Measurements from ENCODE around the gene SMIM28. TPM values are rescaled to one million over a fixed set of nuclear protein-coding genes. Genes with fewer than 3 reads are reported as not detected.

SMIM28 gene
- total and polyA plus RNA-seq, 2 donors (not counting 1 experiment from before 2014, with no cell fraction given), result not detected

DNA sequence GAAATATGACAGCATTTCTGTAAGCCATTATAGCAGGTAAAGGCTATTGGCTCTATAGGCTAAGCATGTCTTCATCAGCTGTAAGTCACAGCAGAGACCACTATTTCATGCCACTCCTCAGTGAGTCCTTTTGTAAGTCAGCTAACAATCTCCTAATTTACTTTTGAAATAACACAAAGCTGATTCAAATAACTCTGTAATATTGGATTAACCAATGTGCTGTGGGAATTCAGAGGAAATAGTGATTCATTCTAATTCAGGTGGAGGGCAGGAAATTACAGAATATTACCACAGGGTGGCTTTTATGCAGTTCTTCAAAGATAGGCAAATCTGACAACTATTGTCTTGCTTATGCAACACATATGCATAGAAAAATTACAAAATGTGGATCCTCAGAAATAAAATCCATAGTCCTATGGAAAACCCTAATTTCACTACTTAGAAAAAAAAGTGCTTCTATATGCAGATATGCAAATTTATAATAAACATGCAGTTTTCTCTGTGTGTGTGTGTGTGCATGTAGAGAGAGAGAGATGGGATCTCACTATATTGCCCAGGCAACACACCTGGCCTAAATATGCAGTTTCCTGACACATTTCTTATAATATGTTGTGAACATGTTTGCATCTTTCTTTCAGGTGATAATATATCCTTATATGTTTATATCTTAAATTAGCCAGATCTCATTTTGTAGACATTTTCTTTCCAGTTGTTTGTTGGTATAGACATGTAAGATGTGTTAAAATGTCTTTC is 4.8 kb upstream of the SMIM28 start:
- DNase-seq (ENCODE audit: low read depth in 2 of 2), result peak in 1 of 2 donors; percentile 27

DNA sequence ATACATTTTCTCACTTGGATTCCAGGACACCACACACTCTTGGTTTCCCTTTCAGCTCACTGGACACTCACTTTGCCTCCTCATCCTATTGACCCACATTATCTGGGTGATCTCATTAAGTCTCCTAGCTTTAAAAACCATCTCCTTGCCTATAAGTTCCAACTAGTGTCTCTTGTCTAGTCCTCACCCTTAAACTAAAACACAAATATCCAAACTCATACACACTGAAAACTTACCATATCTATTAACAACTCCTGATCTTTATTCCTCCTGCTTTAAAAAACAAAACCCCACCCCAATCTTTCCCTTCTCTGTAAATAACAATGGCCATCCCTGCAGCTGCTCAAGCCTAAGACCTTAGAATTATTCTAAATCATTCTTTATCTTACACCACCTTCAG is 3.5 kb upstream of the SMIM28 start:
- TF ChIP-seq, protein P1, sequence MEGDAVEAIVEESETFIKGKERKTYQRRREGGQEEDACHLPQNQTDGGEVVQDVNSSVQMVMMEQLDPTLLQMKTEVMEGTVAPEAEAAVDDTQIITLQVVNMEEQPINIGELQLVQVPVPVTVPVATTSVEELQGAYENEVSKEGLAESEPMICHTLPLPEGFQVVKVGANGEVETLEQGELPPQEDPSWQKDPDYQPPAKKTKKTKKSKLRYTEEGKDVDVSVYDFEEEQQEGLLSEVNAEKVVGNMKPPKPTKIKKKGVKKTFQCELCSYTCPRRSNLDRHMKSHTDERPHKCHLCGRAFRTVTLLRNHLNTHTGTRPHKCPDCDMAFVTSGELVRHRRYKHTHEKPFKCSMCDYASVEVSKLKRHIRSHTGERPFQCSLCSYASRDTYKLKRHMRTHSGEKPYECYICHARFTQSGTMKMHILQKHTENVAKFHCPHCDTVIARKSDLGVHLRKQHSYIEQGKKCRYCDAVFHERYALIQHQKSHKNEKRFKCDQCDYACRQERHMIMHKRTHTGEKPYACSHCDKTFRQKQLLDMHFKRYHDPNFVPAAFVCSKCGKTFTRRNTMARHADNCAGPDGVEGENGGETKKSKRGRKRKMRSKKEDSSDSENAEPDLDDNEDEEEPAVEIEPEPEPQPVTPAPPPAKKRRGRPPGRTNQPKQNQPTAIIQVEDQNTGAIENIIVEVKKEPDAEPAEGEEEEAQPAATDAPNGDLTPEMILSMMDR (conservative IDR thresholded peaks at IDR 0.05 in 1 of 2, IDR thresholded peaks at IDR 0.05 in 1 of 2; ENCODE audit: low read depth in 1 of 2, low read length in 2 of 2), result no peak
- no peak for TF ChIP-seq EZH2 (IDR thresholded peaks at IDR 0.05; ENCODE audit: low read length, missing control alignments)
- Histone ChIP-seq H2AFZ (ENCODE audit: low read length) (no peak overlapping the region), H3K4me1 (ENCODE audit: control insufficient read depth, extremely low read depth, insufficient read depth, low read length) (no peaks in the 10 kb centered on the region), H4K20me1 (ENCODE audit: control insufficient read depth, extremely low read depth, insufficient read depth, low read length) (no peaks in the 10 kb centered on the region), H3K4me3 (replicated peaks in 1 of 4; ENCODE audit: control extremely low read depth in 1 of 4, insufficient read depth in 1 of 4, low read depth in 3 of 4, low read length in 4 of 4) (no peak overlapping the region), H3K27ac (ENCODE audit: insufficient read depth, low read length) (no peak overlapping the region), H3K9ac (ENCODE audit: insufficient read depth, low read length) (no peak overlapping the region), H3K9me3 (ENCODE audit: control insufficient read depth, insufficient read depth, low read depth, low read length) (no peaks in the 10 kb centered on the region), H3K36me3 (ENCODE audit: control insufficient read depth, insufficient read depth, low read length) (no peaks in the 10 kb centered on the region), H3K27me3 (ENCODE audit: control insufficient read depth, insufficient read depth, low read length) (no peaks in the 10 kb centered on the region), H3K79me2 (ENCODE audit: control insufficient read depth, insufficient read depth, low read length) (no peaks in the 10 kb centered on the region), H3K4me2 (ENCODE audit: extremely low read depth, insufficient read depth, low read length) (no peak overlapping the region)
- DNase-seq (ENCODE audit: low read depth in 2 of 2), result no peak

More for the DNA sequence above, 4.8 kb upstream of the SMIM28 start:
- no peaks in the 10 kb centered on the region for H3K9me3 ChIP-seq (ENCODE audit: control insufficient read depth, insufficient read depth, low read depth, low read length)
- H3K27me3 ChIP-seq (ENCODE audit: control insufficient read depth, insufficient read depth, low read length), result no peaks in the 10 kb centered on the region
- H3K4me2 ChIP-seq (ENCODE audit: extremely low read depth, insufficient read depth, low read length), result no peak overlapping the region
- H4K20me1 ChIP-seq (ENCODE audit: control insufficient read depth, extremely low read depth, insufficient read depth, low read length), result no peaks in the 10 kb centered on the region
- TF ChIP-seq, protein P1 (conservative IDR thresholded peaks at IDR 0.05 in 1 of 2, IDR thresholded peaks at IDR 0.05 in 1 of 2; ENCODE audit: low read depth in 1 of 2, low read length in 2 of 2), result no peak
- TF ChIP-seq EZH2 (IDR thresholded peaks at IDR 0.05; ENCODE audit: low read length, missing control alignments), result no peak
- no peaks in the 10 kb centered on the region for H3K36me3 ChIP-seq (ENCODE audit: control insufficient read depth, insufficient read depth, low read length)
- no peaks in the 10 kb centered on the region for H3K79me2 ChIP-seq (ENCODE audit: control insufficient read depth, insufficient read depth, low read length)
- no peak overlapping the region for H3K4me3 ChIP-seq (replicated peaks in 1 of 4; ENCODE audit: control extremely low read depth in 1 of 4, insufficient read depth in 1 of 4, low read depth in 3 of 4, low read length in 4 of 4)
- H2AFZ ChIP-seq (ENCODE audit: low read length), result no peak overlapping the region
- no peak overlapping the region for H3K9ac ChIP-seq (ENCODE audit: insufficient read depth, low read length)
- H3K27ac ChIP-seq (ENCODE audit: insufficient read depth, low read length), result no peak overlapping the region
- no peaks in the 10 kb centered on the region for H3K4me1 ChIP-seq (ENCODE audit: control insufficient read depth, extremely low read depth, insufficient read depth, low read length)

DNA sequence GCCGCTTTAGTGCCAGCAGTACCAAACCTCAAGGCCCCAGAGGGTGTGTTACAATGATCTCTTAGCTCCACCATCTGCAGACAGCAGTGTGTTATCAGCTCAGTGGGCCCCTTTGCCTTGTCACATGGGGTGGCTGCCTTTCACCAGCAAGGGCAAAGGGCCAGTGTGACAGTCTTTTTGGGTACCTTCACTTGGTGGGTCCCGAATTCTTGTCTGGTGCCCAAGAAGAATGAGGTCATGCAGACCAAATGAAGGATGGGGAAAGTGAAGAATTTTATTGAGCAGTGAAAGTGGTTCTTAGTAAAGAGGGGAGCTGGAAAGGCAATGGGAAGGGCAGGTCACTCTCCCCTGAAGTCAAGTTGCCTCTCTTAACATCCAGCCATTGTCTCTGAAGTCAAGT is 2.9 kb upstream of the SMIM28 start:
- TF ChIP-seq EZH2 (IDR thresholded peaks at IDR 0.05; ENCODE audit: low read length, missing control alignments), result no peak
- TF ChIP-seq, protein P1 (conservative IDR thresholded peaks at IDR 0.05 in 1 of 2, IDR thresholded peaks at IDR 0.05 in 1 of 2; ENCODE audit: low read depth in 1 of 2, low read length in 2 of 2), result no peak
- H3K4me1 ChIP-seq (ENCODE audit: control insufficient read depth, extremely low read depth, insufficient read depth, low read length), result no peaks in the 10 kb centered on the region

More for the DNA sequence above, 2.9 kb upstream of the SMIM28 start:
- no peak for DNase-seq (ENCODE audit: low read depth in 2 of 2)
- no peaks in the 10 kb centered on the region for H3K9me3 ChIP-seq (ENCODE audit: control insufficient read depth, insufficient read depth, low read depth, low read length)
- no peak overlapping the region for H3K4me2 ChIP-seq (ENCODE audit: extremely low read depth, insufficient read depth, low read length)
- H3K27ac ChIP-seq (ENCODE audit: insufficient read depth, low read length), result no peak overlapping the region
- H4K20me1 ChIP-seq (ENCODE audit: control insufficient read depth, extremely low read depth, insufficient read depth, low read length), result no peaks in the 10 kb centered on the region
- no peaks in the 10 kb centered on the region for H3K27me3 ChIP-seq (ENCODE audit: control insufficient read depth, insufficient read depth, low read length)
- H2AFZ ChIP-seq (ENCODE audit: low read length), result no peak overlapping the region
- H3K36me3 ChIP-seq (ENCODE audit: control insufficient read depth, insufficient read depth, low read length), result no peaks in the 10 kb centered on the region
- H3K9ac ChIP-seq (ENCODE audit: insufficient read depth, low read length), result no peak overlapping the region
- no peaks in the 10 kb centered on the region for H3K79me2 ChIP-seq (ENCODE audit: control insufficient read depth, insufficient read depth, low read length)
- no peak overlapping the region for H3K4me3 ChIP-seq (replicated peaks in 1 of 4; ENCODE audit: control extremely low read depth in 1 of 4, insufficient read depth in 1 of 4, low read depth in 3 of 4, low read length in 4 of 4)

Data from fibroblast of lung (primary cell).